Stimulated activated CD8-positive, alpha-beta memory T cell treated with anti-CD3 and anti-CD28 coated beads, Interleukin-2, amount 100 ng/mL, for 1 hour (primary cell): ENCODE measurements around the gene JAK3.

Experiments
- DNase-seq, 2 donors: peaks; one replicate each; pipeline ENCODE4 v3.0.0-alpha.2; 2020; ENCODE audit warnings: low read depth in 2 of 2

Gene JAK3

DNA sequence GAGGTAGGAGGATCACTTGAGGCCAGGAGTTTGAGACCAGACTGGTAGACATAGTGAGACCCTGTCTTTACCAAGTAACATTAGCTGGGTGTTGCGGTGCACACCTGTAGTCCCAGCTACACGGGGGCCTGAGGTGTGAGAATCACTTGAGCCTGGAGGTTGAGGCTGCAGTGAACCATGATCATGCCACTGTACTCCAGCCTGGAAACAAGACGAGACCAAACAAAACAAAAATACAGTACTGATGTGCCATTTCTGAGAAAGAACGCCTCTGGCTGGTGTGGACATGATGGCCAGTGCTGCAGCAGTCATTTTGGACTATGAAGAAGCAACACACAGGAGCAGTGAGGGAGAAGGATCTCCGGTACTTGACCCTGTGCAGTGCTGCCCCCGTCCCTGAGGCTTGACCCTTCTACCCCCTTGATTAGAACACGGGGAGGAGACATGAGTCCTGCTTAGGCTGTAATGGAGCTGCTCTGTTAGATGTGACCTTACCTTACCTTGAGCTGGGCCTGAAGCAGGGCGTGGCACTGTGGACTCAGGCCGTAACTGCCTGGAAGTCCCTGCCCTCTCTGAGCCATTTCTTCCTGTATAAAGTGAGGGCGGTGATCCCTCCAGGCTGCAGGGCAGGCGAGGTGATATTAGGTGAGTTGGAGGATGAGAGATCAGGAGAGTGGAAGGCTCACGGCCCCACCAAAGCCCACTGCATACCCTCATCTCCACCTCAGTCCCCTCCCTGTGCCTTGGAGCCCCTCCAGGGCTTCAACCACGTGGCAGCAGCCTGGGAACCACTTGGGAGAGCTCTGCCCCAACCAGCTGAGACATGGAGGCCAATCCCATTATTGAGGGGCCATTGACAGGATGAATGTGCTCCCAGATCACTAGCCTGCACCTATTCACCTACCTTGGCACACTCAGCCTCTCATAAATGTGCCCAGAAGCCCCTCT lies 17.9 kb upstream of the JAK3 start:
- no peak for DNase-seq

GRCh38 chr19:17863520-17864182 lies 15.9 kb upstream of the JAK3 start:
- DNase-seq: no peak

GRCh38 chr19:17862711-17863519 lies 15.1 kb upstream of the JAK3 start:
- no peak for DNase-seq

DNA sequence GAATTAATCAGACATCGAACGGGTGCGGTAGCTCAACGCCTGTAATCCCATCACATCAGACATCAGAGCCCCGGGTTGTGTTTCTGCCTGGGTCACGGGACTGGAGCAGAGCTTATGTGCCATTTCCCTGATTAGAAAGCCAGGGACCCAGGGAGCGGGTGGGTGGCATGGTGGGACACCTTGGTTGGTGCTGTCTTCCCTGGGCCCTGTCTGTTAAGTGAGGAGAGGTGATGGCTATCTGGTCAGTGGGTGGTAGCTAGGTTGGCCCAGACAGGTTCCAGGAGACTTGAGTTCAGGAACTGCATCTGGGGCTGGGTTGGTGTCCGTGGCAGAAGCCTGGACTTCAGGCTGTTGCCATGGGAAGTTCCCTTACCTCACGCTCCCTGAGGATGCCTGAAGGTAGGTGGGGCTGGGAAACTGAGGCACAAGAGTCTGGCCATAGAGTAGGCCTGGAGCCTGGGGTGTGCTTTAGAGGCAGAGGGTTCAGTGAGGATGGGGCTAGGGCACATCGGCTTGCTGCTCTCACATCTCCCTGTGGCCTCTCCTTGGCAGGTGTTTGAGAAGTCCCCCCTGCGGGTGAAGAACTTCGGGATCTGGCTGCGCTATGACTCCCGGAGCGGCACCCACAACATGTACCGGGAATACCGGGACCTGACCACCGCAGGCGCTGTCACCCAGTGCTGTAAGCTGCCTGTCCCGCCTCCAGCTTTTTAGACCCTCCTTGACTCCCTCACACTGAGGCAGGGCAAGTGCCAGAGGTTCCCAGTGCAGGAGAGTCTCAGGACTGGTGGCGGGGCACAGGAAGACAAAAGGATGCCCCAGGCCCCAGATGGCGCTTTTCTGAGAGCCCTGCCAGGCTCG lies 14.0 kb upstream of the JAK3 start:
- DNase-seq: no peak

DNA sequence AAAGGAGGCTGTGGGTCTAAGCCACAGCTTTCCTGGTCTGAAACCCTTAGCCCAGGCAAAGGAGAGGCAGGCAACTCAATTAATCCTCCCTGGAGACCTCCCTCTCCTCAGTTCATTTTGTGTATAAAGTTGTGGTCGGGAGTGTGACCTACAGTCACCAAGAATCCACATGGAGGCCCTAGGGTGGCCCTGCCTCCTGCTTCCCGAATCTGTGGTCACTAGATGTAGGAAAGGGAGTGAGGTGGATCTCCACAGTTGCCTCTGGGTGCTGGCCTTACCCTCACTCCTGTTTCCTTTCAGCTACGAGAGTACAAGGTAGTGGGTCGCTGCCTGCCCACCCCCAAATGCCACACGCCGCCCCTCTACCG lies 13.2 kb upstream of the JAK3 start:
- no peak for DNase-seq

- DNase-seq: no peak
Measured at GRCh38 chr19:17860331-17860992, 12.7 kb upstream of the JAK3 start.

- peak; percentile 96 to 98 for DNase-seq
Measured at GRCh38 chr19:17859533-17860330, 11.9 kb upstream of the JAK3 start, which contains the start of gene RPL18A. Gene RPL18A, plus strand, starts transcription at chr19:17859910. Its CDS starts 47 bp downstream, at chr19:17859957.

DNA sequence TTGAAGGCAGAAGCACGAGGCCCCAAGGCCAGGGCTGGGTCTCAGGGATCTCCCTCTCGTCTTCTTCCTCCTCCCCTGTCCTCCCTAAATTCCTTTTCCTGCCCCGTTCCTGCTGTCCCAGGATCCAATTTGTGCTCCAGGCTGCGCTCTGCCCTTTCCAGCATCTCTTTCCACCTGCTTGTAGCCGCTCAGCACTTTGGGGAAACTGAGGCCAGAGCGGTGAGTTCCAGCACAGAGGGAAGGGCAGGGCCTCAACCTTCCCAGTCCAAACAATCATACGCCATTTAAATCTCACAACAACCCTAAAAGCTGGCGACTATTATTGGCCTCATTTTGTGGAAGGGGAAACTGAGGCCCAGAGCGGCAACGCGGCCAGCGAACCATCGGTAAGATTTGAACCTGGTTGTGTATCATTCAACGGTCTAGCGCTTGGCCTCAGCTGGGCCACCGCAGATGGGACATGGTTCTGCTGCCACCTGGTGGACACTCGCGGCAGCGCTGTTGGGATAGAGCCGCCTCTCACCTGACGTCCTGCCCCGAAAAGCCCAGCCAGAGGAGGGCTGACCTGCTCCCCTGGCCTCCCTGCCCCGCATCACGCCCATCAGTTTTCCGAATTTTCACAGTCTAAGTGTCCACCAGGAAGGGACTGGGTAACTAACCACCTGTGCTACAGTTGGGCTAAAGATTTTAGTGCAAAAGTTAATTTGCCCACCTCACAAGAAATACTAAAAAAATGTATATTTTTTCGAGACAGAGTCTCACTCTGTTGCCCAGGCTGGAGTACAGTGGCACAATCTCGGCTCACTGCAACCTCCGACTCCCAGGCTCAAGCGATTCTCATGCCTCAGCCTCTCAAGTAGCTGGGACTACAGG lies 7.7 kb upstream of the JAK3 start:
- peak; percentile 83 to 87 for DNase-seq

- no peak for DNase-seq
Measured at GRCh38 chr19:17854061-17854460, 6.3 kb upstream of the JAK3 start.

GRCh38 chr19:17848595-17849292 lies 962 bp upstream of the JAK3 start:
- no peak for DNase-seq

GRCh38 chr19:17846146-17846545 lies 1.6 kb downstream of the JAK3 start:
- no peak for DNase-seq

DNA sequence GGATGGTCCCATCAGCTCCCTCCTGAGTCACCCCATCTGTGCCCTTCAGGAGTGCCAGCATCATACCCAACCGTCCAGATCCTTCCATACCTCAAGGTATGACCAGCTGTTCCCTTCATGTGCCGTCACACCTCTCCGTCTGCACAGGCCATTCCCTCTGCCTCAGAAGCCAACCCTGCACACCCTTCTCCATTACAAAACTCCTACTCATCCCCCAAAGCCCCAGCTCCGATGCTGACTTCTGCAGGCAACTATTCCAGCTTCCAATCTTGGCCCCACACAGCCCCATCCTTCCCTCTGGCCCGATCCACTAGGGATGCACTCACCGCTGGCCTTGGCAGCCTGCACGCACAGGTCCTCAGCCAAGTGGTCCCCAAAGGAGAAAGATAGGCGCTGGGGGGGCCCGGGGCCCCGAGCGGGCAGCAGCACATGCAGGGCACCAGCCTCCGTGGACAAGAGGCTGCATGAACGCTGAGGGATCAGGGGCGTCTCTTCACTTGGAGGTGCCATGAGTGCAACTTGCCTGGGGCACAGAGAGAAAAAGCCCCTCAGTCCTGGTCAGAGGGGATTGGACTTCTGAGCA lies 3.8 kb downstream of the JAK3 start:
- DNase-seq: no peak

GRCh38 chr19:17843292-17843827 lies 4.4 kb downstream of the JAK3 start:
- DNase-seq: no peak

- DNase-seq: no peak
Measured at GRCh38 chr19:17842663-17843291, 5.0 kb downstream of the JAK3 start.

DNA sequence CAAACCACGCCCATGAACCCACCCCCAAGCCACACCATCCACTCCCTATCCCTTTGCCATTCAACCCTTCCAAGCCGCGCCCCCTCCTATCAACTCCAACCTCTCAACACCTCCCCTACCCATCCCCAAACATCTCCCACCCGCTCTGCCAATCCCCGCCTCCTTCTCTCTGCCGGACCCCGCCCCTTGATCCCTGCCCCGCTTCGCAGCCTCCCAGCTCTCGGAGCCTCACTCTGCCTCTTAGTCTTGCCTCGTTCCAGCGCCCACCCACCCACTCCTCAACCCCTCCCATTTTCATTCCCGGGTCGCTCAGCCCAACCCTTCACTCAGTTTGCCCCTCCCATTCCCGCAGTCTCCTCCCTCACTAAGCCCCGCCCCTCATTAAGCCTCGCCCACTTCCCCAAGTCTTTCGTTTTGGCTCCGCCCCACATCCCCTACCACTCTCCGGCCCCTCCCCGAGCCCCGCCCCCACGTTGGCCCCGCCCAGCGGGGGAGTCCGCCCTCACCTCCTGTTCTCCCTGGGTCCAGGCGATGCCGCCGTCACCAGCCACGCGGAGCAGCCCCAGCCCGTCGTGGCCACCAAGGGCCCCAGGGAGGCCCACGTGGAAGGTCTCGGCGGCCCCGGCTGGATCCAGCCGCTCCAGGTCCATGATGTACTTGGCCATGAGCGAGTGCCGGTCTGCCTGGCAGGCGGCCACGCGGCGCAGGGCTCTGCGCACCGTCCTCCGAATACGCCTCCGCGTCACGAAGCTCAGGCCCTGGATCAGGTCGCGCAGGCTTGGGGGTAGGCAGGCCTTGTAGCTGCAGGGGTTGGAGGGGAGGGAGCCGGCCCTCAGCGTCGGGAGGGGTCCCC lies 5.7 kb downstream of the JAK3 start:
- DNase-seq: peak in 1 of 2 donors; percentile 40

GRCh38 chr19:17841371-17841809 lies 6.4 kb downstream of the JAK3 start:
- DNase-seq: no peak
